ENCODE results near the gene FARSB. TPM values are rescaled to one million over a fixed set of nuclear protein-coding genes. Genes with fewer than 3 reads are reported as not detected.

Gene FARSB
- total RNA-seq, 1 experiment from 2014 or later = 72.1 TPM

- TF ChIP-seq CTCF (conservative IDR thresholded peaks at IDR 0.05; ENCODE audit: low read depth, low read length) (no peak), EZH2 (IDR thresholded peaks at IDR 0.05; ENCODE audit: borderline replicate concordance, low read depth, low read length, poor library complexity, severe bottlenecking) (no peak)
Measured at GRCh38 chr2:222656526-222657446, 894 bp upstream of the FARSB start.

GRCh38 chr2:222653280-222653679, 2.6 kb downstream of the FARSB start:
- H3K27ac ChIP-seq (ENCODE audit: low read depth, low read length, poor library complexity, severe bottlenecking) = no peak overlapping the region
- intact Hi-C loops (cut with micrococcal nuclease; ENCODE audit: unreplicated experiment) = no loop called here
- no peaks in the 10 kb centered on the region for H3K27me3 ChIP-seq (replicated peaks; ENCODE audit: insufficient read depth, low read depth, low read length, poor library complexity)
- CTCF ChIA-PET = no interaction called here
- no TSS peak for BruUV-seq (replicated peaks)
- no peak for TF ChIP-seq CTCF (conservative IDR thresholded peaks at IDR 0.05; ENCODE audit: low read depth, low read length)
- TF ChIP-seq EZH2 (IDR thresholded peaks at IDR 0.05; ENCODE audit: borderline replicate concordance, low read depth, low read length, poor library complexity, severe bottlenecking) = no peak
- peaks cover 4% of the 10 kb centered on the region for H3K36me3 ChIP-seq (ENCODE audit: insufficient read depth, low read length, poor library complexity, severe bottlenecking)
- H3K9me3 ChIP-seq (ENCODE audit: low read depth, low read length, poor library complexity, severe bottlenecking) = no peaks in the 10 kb centered on the region
- H3K4me1 ChIP-seq (ENCODE audit: insufficient read depth, low read length, poor library complexity, severe bottlenecking) = peaks cover 34% of the 10 kb centered on the region
- POLR2A ChIA-PET (ENCODE audit: low non-redundant PET) = no interaction called here
- H3K4me3 ChIP-seq (ENCODE audit: low read depth, low read length, poor library complexity, severe bottlenecking) = no peak overlapping the region
- DNase-seq (ENCODE audit: low spot score) = no peak

More at GRCh38 chr2:222656526-222657446, 894 bp upstream of the FARSB start:
- DNase-seq (ENCODE audit: low spot score) = peak; percentile 17
- ChIA-PET CTCF (no interaction called here), POLR2A (ENCODE audit: low non-redundant PET) (no interaction called here)
- Histone ChIP-seq H3K9me3 (ENCODE audit: low read depth, low read length, poor library complexity, severe bottlenecking) (no peaks in the 10 kb centered on the region), H3K4me3 (ENCODE audit: low read depth, low read length, poor library complexity, severe bottlenecking) (peak overlapping the region; percentile 76), H3K4me1 (ENCODE audit: insufficient read depth, low read length, poor library complexity, severe bottlenecking) (peaks cover 29% of the 10 kb centered on the region), H3K27me3 (replicated peaks; ENCODE audit: insufficient read depth, low read depth, low read length, poor library complexity) (no peaks in the 10 kb centered on the region), H3K36me3 (ENCODE audit: insufficient read depth, low read length, poor library complexity, severe bottlenecking) (no peaks in the 10 kb centered on the region), H3K27ac (ENCODE audit: low read depth, low read length, poor library complexity, severe bottlenecking) (peak overlapping the region; percentile 99)
- BruUV-seq (replicated peaks) = TSS peak; percentile 95
- intact Hi-C loops (cut with micrococcal nuclease; ENCODE audit: unreplicated experiment) = no loop called here

- DNase-seq (ENCODE audit: low spot score) = no peak
- H3K27ac ChIP-seq (ENCODE audit: low read depth, low read length, poor library complexity, severe bottlenecking) = peak overlapping the region; percentile 47
- H3K4me3 ChIP-seq (ENCODE audit: low read depth, low read length, poor library complexity, severe bottlenecking) = no peak overlapping the region
- H3K27me3 ChIP-seq (replicated peaks; ENCODE audit: insufficient read depth, low read depth, low read length, poor library complexity) = no peaks in the 10 kb centered on the region
- POLR2A ChIA-PET (ENCODE audit: low non-redundant PET) = no interaction called here
- H3K36me3 ChIP-seq (ENCODE audit: insufficient read depth, low read length, poor library complexity, severe bottlenecking) = peaks cover 10% of the 10 kb centered on the region
- no TSS peak for BruUV-seq (replicated peaks)
- H3K9me3 ChIP-seq (ENCODE audit: low read depth, low read length, poor library complexity, severe bottlenecking) = no peaks in the 10 kb centered on the region
- H3K4me1 ChIP-seq (ENCODE audit: insufficient read depth, low read length, poor library complexity, severe bottlenecking) = peaks cover 34% of the 10 kb centered on the region
- TF ChIP-seq EZH2 (IDR thresholded peaks at IDR 0.05; ENCODE audit: borderline replicate concordance, low read depth, low read length, poor library complexity, severe bottlenecking) = no peak
- TF ChIP-seq CTCF (conservative IDR thresholded peaks at IDR 0.05; ENCODE audit: low read depth, low read length) = no peak
- CTCF ChIA-PET = no interaction called here
- intact Hi-C loops (cut with micrococcal nuclease; ENCODE audit: unreplicated experiment) = no loop called here
Measured at GRCh38 chr2:222652491-222653255, 3.2 kb downstream of the FARSB start.
